ENCODE results near the gene ARHGAP26.

Gene ARHGAP26

DNA sequence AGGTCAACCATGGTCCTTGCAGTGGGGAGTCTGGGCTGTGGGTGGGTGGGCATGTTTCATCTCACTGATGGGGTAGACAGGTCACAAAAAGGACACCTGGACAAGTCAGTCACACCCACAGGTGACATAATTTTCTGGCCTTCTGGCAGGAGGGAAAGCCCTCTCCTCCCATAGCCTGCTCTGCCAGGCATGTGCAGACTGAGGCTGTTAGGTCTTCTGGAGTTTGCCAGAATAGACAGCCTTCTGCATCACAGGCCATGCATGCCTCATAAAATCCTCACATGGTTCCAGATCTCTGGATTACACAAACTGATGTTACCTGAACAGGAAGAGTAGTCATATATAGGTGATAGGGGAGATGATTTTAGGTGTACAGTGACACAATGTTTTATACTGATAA lies 49.1 kb downstream of the ARHGAP26 start:
- TF ChIP-seq, protein P1, sequence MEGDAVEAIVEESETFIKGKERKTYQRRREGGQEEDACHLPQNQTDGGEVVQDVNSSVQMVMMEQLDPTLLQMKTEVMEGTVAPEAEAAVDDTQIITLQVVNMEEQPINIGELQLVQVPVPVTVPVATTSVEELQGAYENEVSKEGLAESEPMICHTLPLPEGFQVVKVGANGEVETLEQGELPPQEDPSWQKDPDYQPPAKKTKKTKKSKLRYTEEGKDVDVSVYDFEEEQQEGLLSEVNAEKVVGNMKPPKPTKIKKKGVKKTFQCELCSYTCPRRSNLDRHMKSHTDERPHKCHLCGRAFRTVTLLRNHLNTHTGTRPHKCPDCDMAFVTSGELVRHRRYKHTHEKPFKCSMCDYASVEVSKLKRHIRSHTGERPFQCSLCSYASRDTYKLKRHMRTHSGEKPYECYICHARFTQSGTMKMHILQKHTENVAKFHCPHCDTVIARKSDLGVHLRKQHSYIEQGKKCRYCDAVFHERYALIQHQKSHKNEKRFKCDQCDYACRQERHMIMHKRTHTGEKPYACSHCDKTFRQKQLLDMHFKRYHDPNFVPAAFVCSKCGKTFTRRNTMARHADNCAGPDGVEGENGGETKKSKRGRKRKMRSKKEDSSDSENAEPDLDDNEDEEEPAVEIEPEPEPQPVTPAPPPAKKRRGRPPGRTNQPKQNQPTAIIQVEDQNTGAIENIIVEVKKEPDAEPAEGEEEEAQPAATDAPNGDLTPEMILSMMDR (IDR thresholded peaks at IDR 0.05): no peak

DNA sequence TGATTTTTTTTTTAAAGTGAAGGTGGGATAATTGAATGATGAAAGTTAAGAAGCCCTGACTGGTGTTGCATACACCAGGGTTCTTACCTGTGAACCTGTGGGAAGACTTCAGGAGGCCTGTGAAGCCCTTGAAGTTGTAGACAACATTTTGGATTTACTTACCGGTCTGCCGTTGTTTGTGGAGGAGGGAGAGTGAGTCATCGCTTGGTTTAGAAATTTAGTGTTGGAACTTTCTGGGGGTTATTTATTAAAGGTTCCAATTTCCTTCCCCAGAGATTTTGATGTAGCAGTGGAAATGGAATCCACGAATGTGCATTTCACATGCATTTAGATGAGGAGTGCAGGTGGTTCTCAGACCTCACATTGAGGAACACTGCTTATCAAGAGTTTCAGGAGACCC lies 49.6 kb downstream of the ARHGAP26 start:
- TF ChIP-seq, protein P1 (IDR thresholded peaks at IDR 0.05): no peak

DNA sequence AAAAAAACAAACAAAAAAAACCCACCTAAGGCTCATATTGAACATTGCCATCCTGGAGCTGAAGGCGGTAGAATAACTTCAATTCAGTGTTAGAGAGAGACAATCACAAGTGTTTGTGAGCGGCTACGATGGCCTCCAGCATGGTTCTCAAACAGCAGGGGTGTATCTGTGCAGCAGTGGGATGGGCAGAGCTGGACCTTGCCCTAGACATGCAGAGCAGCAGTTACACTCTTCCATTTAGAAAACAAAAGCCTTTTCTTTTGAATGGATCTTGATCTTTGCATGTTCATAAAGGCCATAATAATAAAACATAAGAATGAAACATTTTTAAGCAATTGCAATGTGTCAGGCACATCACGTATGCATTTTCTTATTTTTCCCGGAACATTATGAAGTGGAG lies 50.3 kb downstream of the ARHGAP26 start:
- TF ChIP-seq, protein P1 (IDR thresholded peaks at IDR 0.05): no peak

DNA sequence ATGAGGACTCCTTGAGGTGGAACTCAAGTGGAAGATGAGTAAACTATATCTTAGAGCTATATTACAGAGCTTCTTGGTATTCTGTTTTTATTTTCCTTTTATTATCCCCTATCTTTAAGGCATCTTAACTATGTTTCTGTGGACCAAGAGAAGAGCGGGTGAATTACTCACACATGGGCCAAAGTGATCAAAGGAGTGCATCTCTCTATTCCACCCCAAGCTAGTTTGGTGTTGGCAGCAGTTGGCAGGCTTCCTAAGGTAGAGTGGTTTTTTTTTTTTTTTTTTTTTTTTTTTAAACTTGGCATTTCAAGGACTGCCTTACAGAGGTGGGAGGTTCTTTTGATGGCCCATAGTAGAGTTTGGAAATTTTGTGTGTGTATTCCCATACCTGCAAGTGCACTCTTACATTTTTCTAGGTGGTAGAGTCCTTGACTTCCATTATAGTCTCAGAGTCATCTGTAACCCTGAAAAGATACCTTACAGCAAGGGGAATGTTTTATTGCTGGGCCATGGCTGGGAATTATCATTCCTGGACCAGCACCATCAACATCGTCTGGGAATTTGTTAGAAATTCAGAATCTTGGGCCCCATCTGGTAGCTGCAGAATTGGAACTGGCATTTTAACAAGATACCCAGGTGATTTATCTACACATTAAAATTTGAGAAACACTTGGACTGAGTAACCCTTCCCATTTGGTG lies 51.0 kb downstream of the ARHGAP26 start:
- TF ChIP-seq, protein P1 (IDR thresholded peaks at IDR 0.05): no peak

DNA sequence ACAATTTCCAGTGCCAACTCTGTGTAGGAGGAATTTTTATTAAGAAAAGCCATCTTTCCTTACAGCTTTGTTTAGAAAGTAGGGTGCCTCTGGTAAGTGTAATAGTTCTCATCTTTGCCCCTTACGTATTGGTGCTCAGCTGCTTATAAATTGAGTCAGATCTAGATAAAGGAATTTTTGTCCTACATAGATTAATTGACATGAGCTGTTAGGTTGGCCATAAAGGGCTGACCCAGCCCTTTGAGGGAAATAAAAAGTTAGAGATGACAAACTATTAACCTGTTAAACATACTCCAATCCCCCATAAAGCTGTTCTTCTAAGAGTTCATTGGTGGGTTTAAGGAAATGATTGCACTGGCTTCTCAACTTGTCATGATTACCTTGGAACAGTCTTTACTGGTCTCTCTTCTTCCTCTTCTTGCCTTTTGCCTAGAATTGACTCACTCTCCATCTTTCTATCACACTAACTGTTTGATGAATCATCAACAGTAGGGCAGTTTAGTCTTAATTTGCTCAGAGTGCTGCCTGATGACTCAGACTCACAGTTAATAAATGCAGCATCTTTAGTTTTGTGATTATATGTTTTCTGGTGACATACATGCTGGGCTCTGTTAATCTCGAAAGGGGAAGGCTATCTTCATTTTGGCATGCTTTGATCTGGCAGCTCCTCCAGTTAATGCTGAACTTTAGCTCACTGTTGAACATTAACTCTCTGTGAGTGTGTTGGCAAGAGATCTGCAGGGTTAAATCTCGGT lies 51.7 kb downstream of the ARHGAP26 start:
- TF ChIP-seq, protein P1 (IDR thresholded peaks at IDR 0.05): no peak

DNA sequence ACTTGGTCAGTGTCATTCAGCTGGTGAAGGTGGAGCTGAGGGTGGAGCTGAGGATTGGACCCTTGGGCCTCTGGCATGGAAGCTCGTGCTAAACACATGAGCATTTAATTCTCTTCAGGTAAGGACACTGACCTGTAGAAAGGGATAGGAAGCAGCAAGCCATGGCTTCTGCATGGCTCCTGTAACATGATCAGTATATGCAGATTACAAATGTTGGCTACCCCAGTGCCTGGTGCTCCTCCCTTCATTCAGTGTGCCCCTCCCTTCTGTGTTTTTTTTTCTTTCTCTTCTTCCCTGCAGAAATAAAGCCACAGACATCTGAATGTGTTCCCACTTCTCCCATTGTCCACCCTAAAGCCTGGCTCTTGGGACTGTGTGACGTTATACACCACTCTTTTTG lies 52.9 kb downstream of the ARHGAP26 start:
- TF ChIP-seq, protein P1 (IDR thresholded peaks at IDR 0.05): no peak

DNA sequence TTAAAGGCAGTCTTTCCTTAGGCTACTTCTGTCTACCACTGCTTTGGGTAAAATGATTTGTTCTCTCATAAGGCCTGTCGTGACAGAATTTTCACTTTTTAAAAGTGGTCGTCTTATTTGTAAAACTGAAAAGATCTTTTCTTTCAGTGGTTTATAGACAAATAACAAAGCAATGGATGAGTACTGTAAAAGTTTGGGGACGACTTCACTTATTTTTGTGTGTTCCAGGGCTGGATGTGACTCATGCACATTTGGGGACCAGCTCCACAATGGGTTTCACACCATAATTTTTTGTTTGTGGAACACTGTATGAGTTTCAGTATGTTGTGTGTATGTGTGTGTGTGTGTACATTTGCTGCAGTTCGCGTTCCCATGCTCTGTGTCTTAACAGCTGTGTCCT lies 53.6 kb downstream of the ARHGAP26 start:
- TF ChIP-seq, protein P1 (IDR thresholded peaks at IDR 0.05): no peak
